Loucy (cell line): Measurements from ENCODE around the gene FDXR.

Experiments used
- CTCF ChIP-seq: fragments of 200-600 bp; sonication (generic); conservative IDR thresholded peaks from 2 replicates; pipeline ENCODE4 v1.5.1; 2014; ENCODE audit warnings: mild to moderate bottlenecking, antibody characterized with exemption, low read length
- EZH2phosphoT487 ChIP-seq: fragments of 200-600 bp; IDR thresholded peaks from 2 replicates; pipeline ENCODE4 v1.6.1; 2018; ENCODE audit warnings: antibody characterized with exemption, mild to moderate bottlenecking, moderate library complexity, borderline replicate concordance

- TF ChIP-seq CTCF (no peak), EZH2phosphoT487 (no peak)
Measured at GRCh38 chr17:74839990-74840852, 32.6 kb downstream of the FDXR start.
